Mucosa of descending colon (tissue), 3 donors: ENCODE data around the gene CDK5RAP1. TPM values are rescaled to one million over a fixed set of nuclear protein-coding genes. Genes with fewer than 3 reads are reported as not detected.

Source experiments
- ATAC-seq: fragments of 200-7000 bp; cut with Tn5 transposase; one replicate; pipeline ENCODE4 v1.9.1; 2020; ENCODE audit warnings: mild to moderate bottlenecking, moderate library complexity
- DNase-seq, 3 donors: peaks; one replicate each; pipeline ENCODE4 v3.0.0-alpha.2; 2020
- H3K36me3 ChIP-seq: fragments of 200-600 bp; one replicate; pipeline ENCODE4 v1.8.0; 2021; ENCODE audit warnings: low read depth, mild to moderate bottlenecking
- H3K4me1 ChIP-seq: fragments of 200-600 bp; one replicate; pipeline ENCODE4 v1.8.0; 2021; ENCODE audit warnings: low read depth, mild to moderate bottlenecking
- H3K4me3 ChIP-seq: fragments of 200-600 bp; one replicate; pipeline ENCODE4 v1.8.0; 2021; ENCODE audit warnings: mild to moderate bottlenecking
- H3K9me3 ChIP-seq: fragments of 200-600 bp; one replicate; pipeline ENCODE4 v1.8.0; 2021; ENCODE audit warnings: mild to moderate bottlenecking
- CTCF ChIP-seq: fragments of 200-600 bp; IDR thresholded peaks from one replicate; pipeline ENCODE4 v1.8.0; 2022; ENCODE audit warnings: antibody characterized with exemption, mild to moderate bottlenecking
- intact Hi-C, 2 donors: fragments of 100-400 bp; cut with DNase I in 1 of 2; cut with micrococcal nuclease in 1 of 2; formaldehyde crosslinking; loops; one replicate each; pipeline versions ENCODE4 v1.11.0 to v1.11.1; 2022; cut with DNase I, micrococcal nuclease
- total RNA-seq, 3 donors: library from RNA; stranded (reverse); fragmentation: NEBNext Ultra II Directional in 2 of 3; extraction: Animal tissue kit (Norgen Biotek cat#: 25700) in 2 of 3; gene quantifications; one replicate each; pipeline versions ENCODE4 v1.2.1 to v1.2.4, GENCODE V29; 2021 to 2023
- donor health status: DM: no; HTN: no; CAD: no; lungs with moderate emphysema.
- donor health status: DM: no; HTN: no; CAD: no.
- donor health status: DM: no; HTN: yes; CAD: no.

CDK5RAP1 gene
- total RNA-seq, 3 donors from 2014 or later: 20.4 to 24.5 (median 23.7) TPM

GRCh38 chr20:33338467-33339258 is 62.7 kb downstream of the CDK5RAP1 start:
- DNase-seq: no peak
- no peak for ATAC-seq
- TF ChIP-seq CTCF: no peak

DNA sequence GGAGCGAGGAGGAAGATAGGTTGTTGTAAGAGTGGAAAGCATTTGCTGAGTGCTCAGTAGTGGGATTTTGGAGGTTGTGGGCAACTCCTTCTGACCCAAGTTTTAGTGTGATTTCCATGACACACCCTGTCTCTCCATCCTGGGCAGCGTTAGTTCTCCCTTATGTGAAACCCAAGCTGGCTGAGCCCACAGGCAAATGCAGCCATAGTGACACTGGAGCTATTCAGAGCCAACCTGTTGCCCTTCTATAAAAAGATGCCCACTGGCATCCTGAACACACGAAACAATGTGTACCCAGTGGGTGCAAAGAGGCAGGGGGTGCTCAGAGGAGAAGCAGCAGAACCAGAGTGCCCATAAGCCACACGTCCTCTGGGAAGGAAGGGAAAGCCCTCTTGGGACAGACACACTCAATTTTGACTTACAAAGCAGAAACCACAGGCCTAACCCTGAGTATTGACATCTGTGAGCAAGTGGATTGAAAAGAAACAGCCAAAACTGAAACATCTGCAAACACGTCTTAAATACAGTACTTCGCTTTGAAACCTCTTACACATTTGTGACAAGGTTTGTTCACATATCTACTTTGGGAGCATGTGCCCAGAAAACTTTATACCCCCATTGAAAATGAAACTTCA is 63.7 kb downstream of the CDK5RAP1 start:
- H3K4me3 ChIP-seq: no peak overlapping the region

More at GRCh38 chr20:33338467-33339258, 62.7 kb downstream of the CDK5RAP1 start:
- H3K36me3 ChIP-seq: no peaks in the 10 kb centered on the region
- intact Hi-C loops: no loop called here
- H3K4me3 ChIP-seq: no peak overlapping the region
- no peaks in the 10 kb centered on the region for H3K4me1 ChIP-seq
- H3K9me3 ChIP-seq: no peaks in the 10 kb centered on the region

DNA sequence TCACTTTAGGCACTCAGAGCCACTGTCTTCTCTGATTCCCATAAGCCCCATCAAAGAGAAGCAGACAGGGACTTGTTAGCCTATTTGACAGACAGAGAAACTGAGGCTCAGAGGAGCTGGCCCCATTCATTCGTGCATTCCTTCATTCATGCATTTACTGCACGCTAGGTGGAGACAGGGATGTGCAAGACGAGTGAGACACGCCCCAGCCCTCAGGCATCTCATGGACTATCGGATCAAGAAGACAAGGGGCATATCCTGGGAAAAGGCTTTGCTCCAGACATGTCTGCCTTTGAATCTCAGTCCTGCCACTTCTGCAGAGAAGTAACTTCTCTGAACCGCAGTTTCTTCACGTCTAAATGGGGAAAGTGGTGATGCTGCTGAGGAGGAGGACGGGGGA is 64.2 kb downstream of the CDK5RAP1 start:
- no peak for DNase-seq
- Histone ChIP-seq H3K9me3 (no peaks in the 10 kb centered on the region), H3K4me3 (no peak overlapping the region), H3K36me3 (no peaks in the 10 kb centered on the region), H3K4me1 (no peaks in the 10 kb centered on the region)
- intact Hi-C loops: no loop called here
- no peak for TF ChIP-seq CTCF
- ATAC-seq: no peak

More for the DNA sequence above, 63.7 kb downstream of the CDK5RAP1 start:
- Histone ChIP-seq H3K4me1 (no peaks in the 10 kb centered on the region), H3K9me3 (no peaks in the 10 kb centered on the region), H3K36me3 (no peaks in the 10 kb centered on the region)
- intact Hi-C loops: no loop called here
- TF ChIP-seq CTCF: no peak
- ATAC-seq (no peak), DNase-seq (no peak)

- intact Hi-C loops: no loop called here
These were observed 64.9 kb downstream of the CDK5RAP1 start for GRCh38 chr20:33336375-33336774.

GRCh38 chr20:33334111-33334510 is 67.2 kb downstream of the CDK5RAP1 start:
- intact Hi-C loops: no loop called here
- H3K4me1 ChIP-seq: no peaks in the 10 kb centered on the region
- H3K4me3 ChIP-seq: no peak overlapping the region
- no peak for DNase-seq
- no peak for ATAC-seq
- no peaks in the 10 kb centered on the region for H3K9me3 ChIP-seq
- H3K36me3 ChIP-seq: no peaks in the 10 kb centered on the region
- TF ChIP-seq CTCF: no peak

More at GRCh38 chr20:33336375-33336774, 64.9 kb downstream of the CDK5RAP1 start:
- no peaks in the 10 kb centered on the region for H3K4me1 ChIP-seq
- no peak overlapping the region for H3K4me3 ChIP-seq
- H3K36me3 ChIP-seq: no peaks in the 10 kb centered on the region
- no peak for TF ChIP-seq CTCF
- no peaks in the 10 kb centered on the region for H3K9me3 ChIP-seq
- no peak for ATAC-seq
- no peak for DNase-seq
